HG03066 (cell line): ENCODE data around the gene PRELP.
"Not testable (repeated sequence)": the region's sequence is repeated elsewhere in the genome, so short reads cannot be mapped to it uniquely, and the experiment has no call there.

Experiments used
- ATAC-seq: cut with Tn5 transposase; IDR thresholded peaks from one replicate; pipeline ENCODE4 v1.9.1; 2021; ENCODE audit warnings: low read depth; ENCODE audit not compliant: unreplicated experiment

The PRELP gene

GRCh38 chr1:203453016-203453415 is 22.6 kb upstream of the PRELP start:
- ATAC-seq, result no peak

- ATAC-seq, result no peak
Measured at GRCh38 chr1:203453616-203454015, 22.0 kb upstream of the PRELP start.

- no peak for ATAC-seq
Measured at GRCh38 chr1:203454986-203455471, 20.6 kb upstream of the PRELP start.

- no peak for ATAC-seq
Measured at GRCh38 chr1:203455706-203456105, 19.9 kb upstream of the PRELP start.

GRCh38 chr1:203456577-203456976 is 19.0 kb upstream of the PRELP start:
- ATAC-seq, result no peak

GRCh38 chr1:203458078-203458477 is 17.5 kb upstream of the PRELP start:
- ATAC-seq, result no peak

GRCh38 chr1:203459671-203460201 is 15.9 kb upstream of the PRELP start:
- no peak for ATAC-seq

GRCh38 chr1:203461717-203462116 is 13.9 kb upstream of the PRELP start:
- no peak for ATAC-seq

GRCh38 chr1:203462143-203462542 is 13.5 kb upstream of the PRELP start:
- ATAC-seq, result no peak

GRCh38 chr1:203462878-203463277 is 12.7 kb upstream of the PRELP start:
- no peak for ATAC-seq

- no peak for ATAC-seq
Measured at GRCh38 chr1:203463469-203464062, 12.0 kb upstream of the PRELP start.

- no peak for ATAC-seq
Measured at GRCh38 chr1:203464226-203464625, 11.4 kb upstream of the PRELP start.

GRCh38 chr1:203464743-203465142 is 10.9 kb upstream of the PRELP start:
- no peak for ATAC-seq

- ATAC-seq, result no peak
Measured at GRCh38 chr1:203465146-203465798, 10.3 kb upstream of the PRELP start.

GRCh38 chr1:203465948-203466347 is 9.7 kb upstream of the PRELP start:
- ATAC-seq, result no peak

GRCh38 chr1:203466906-203467549 is 8.6 kb upstream of the PRELP start:
- ATAC-seq, result not testable (repeated sequence)

- no peak for ATAC-seq
Measured at GRCh38 chr1:203467550-203467921, 8.1 kb upstream of the PRELP start.

GRCh38 chr1:203468326-203468725 is 7.3 kb upstream of the PRELP start:
- ATAC-seq, result no peak

- ATAC-seq, result no peak
Measured at GRCh38 chr1:203470240-203470639, 5.4 kb upstream of the PRELP start.

GRCh38 chr1:203471841-203472240 is 3.8 kb upstream of the PRELP start:
- no peak for ATAC-seq

GRCh38 chr1:203473281-203473680 is 2.3 kb upstream of the PRELP start:
- ATAC-seq, result no peak
